Neutrophil (primary cell): ENCODE results near the gene LCE4A.

Experiments used
- H3K27ac ChIP-seq: fragments of 200-600 bp; sonication (generic); 2 replicates; pipeline ENCODE4 v1.5.1; 2016; ENCODE audit warnings: mild to moderate bottlenecking, moderate library complexity
- H3K27me3 ChIP-seq: fragments of 200-600 bp; sonication (generic); 2 replicates; pipeline ENCODE4 v1.6.0; 2016; ENCODE audit warnings: mild to moderate bottlenecking
- H3K36me3 ChIP-seq: fragments of 200-600 bp; sonication (generic); 2 replicates; pipeline ENCODE4 v1.5.1; 2017
- H3K4me1 ChIP-seq, 2 experiments: fragments of 200-600 bp in 1 of 2; sonication (generic) in 1 of 2; 1 replicate in 1 of 2; 2 replicates in 1 of 2; pipeline versions ENCODE4 v1.5.1 to v1.6.1; 2013 to 2016; ENCODE audit warnings: low read depth in 1 of 2, low read length in 1 of 2, mild to moderate bottlenecking in 1 of 2, moderate library complexity in 1 of 2; ENCODE audit not compliant: control insufficient read depth in 1 of 2, insufficient read depth in 1 of 2
- H3K4me3 ChIP-seq, 2 experiments: fragments of 200-600 bp in 1 of 2; sonication (generic) in 1 of 2; 1 replicate in 1 of 2; 2 replicates in 1 of 2; pipeline ENCODE4 v1.5.1; 2013 to 2016; ENCODE audit warnings: low read depth in 1 of 2, low read length in 1 of 2, mild to moderate bottlenecking in 1 of 2, moderate library complexity in 1 of 2
- H3K9me3 ChIP-seq: fragments of 200-600 bp; sonication (generic); 2 replicates; pipeline ENCODE4 v1.5.1; 2016
- TF ChIP-seq, protein P1 (sequence below): fragments of 200-600 bp; sonication (generic); IDR thresholded peaks from 2 replicates; pipeline ENCODE4 v1.5.1; 2016; ENCODE audit warnings: antibody characterized with exemption

LCE4A gene

DNA sequence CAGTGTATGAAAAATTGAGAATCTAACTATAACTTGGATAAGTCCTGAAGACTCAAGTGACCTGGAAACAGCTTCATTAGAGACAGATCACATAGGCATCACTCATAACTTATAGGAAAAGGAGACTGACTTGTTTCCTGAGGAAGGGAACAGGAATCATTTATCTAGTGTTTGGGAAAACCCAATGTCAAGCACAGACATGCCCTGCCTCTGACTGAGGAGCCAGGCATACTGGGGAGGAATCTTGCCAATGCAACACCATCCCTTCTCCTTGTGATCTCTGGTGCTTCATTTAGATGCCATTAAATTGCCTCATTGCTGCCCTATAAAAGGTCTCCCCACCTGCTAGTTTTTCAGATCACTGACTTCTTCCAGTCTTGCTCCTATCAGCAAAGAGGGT lies 10.3 kb downstream of the LCE4A start:
- Histone ChIP-seq H3K27ac (no peak overlapping the region), H3K27me3 (peaks cover 5% of the 10 kb centered on the region), H3K9me3 (no peaks in the 10 kb centered on the region), H3K4me3 (no peak overlapping the region), H3K36me3 (no peaks in the 10 kb centered on the region), H3K4me1 (no peaks in the 10 kb centered on the region)
- TF ChIP-seq, protein P1, sequence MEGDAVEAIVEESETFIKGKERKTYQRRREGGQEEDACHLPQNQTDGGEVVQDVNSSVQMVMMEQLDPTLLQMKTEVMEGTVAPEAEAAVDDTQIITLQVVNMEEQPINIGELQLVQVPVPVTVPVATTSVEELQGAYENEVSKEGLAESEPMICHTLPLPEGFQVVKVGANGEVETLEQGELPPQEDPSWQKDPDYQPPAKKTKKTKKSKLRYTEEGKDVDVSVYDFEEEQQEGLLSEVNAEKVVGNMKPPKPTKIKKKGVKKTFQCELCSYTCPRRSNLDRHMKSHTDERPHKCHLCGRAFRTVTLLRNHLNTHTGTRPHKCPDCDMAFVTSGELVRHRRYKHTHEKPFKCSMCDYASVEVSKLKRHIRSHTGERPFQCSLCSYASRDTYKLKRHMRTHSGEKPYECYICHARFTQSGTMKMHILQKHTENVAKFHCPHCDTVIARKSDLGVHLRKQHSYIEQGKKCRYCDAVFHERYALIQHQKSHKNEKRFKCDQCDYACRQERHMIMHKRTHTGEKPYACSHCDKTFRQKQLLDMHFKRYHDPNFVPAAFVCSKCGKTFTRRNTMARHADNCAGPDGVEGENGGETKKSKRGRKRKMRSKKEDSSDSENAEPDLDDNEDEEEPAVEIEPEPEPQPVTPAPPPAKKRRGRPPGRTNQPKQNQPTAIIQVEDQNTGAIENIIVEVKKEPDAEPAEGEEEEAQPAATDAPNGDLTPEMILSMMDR, result no peak

DNA sequence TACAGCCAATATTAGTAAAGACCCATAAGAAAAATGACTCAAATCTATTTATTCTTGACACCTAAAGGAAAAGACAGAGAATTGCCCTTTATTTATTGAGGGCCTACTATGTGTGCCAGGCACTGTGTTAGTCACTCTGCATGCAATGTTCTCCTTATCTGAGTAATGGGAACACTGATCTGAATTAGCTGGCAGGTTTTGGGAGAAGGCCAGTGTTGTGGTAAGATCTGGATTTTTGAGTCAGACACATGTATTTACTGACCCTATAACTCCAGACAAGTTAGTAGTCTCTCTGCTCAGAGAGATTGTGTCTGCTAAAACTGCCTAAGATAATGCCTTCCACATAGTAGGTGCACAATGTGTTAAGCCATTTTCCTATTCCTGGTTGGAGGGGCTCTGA lies 17.3 kb downstream of the LCE4A start:
- Histone ChIP-seq H3K4me1 (no peaks in the 10 kb centered on the region), H3K36me3 (no peaks in the 10 kb centered on the region), H3K9me3 (no peaks in the 10 kb centered on the region), H3K4me3 (no peak overlapping the region), H3K27ac (no peak overlapping the region), H3K27me3 (peaks cover 19% of the 10 kb centered on the region)
- TF ChIP-seq, protein P1, result no peak

DNA sequence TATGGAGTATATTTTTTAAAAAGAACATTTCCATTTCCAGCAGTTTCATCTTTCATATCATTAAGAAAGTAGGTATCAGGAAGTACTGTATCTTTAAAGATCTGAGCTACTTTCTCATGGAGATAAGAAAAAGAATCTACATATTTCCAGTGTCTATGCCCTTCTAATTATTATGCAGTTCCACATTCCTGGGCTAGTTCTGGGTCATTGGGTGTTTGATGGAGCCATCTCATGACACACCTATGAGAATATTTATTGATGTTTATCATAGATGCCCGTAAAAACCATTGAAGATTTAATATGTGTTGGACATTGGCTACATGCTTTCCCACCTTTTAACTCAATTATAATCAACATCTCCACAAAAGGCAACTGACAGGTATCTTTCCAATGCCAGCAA lies 21.0 kb downstream of the LCE4A start:
- Histone ChIP-seq H3K4me3 (no peak overlapping the region), H3K36me3 (no peaks in the 10 kb centered on the region), H3K27me3 (peaks cover 14% of the 10 kb centered on the region), H3K4me1 (no peaks in the 10 kb centered on the region), H3K9me3 (no peaks in the 10 kb centered on the region), H3K27ac (no peak overlapping the region)
- TF ChIP-seq, protein P1, result no peak

DNA sequence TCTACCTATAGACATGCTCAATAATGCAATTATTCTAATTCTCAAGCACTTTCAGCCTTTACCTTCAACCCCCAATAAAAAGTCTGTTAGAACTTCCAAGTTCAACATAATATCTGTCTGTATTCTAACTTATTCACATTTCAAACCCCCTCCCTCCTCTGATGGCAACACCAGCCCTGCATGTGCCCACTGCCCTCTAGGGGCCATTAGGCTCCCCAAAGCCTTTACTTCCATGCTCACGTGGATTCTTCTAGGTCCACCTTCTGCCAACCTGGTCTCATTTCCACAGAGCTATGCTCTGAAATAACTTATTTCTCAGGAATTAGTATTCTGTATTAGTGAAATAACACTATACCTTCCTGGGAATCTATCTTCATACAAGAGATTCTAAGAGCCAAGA lies 27.7 kb downstream of the LCE4A start:
- Histone ChIP-seq H3K4me3 (no peak overlapping the region), H3K9me3 (no peaks in the 10 kb centered on the region), H3K36me3 (no peaks in the 10 kb centered on the region), H3K4me1 (no peaks in the 10 kb centered on the region), H3K27ac (no peak overlapping the region), H3K27me3 (peaks cover 20% of the 10 kb centered on the region)
- TF ChIP-seq, protein P1, result no peak

DNA sequence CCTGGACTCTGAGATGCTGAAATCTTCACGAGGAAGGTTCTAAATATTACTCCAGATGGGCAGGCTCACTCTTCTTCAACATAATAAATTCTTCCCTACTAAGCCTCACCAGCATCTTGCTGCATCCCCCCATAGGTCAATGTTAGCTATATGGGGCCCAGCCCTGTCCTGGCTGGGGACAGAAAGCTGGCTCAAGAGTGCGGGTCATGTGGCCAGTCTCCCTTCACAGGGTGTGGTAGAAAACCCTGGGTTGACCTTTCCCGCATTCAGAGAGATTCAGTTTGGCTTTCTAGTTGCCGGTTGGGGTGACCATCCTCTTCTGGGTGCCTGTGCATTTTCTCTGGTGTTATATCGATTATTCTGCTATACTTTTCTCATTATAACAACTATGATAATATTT lies 30.0 kb downstream of the LCE4A start:
- Histone ChIP-seq H3K36me3 (no peaks in the 10 kb centered on the region), H3K4me1 (no peaks in the 10 kb centered on the region), H3K4me3 (no peak overlapping the region), H3K27me3 (peaks cover 30% of the 10 kb centered on the region), H3K9me3 (no peaks in the 10 kb centered on the region), H3K27ac (no peak overlapping the region)
- TF ChIP-seq, protein P1, result no peak

DNA sequence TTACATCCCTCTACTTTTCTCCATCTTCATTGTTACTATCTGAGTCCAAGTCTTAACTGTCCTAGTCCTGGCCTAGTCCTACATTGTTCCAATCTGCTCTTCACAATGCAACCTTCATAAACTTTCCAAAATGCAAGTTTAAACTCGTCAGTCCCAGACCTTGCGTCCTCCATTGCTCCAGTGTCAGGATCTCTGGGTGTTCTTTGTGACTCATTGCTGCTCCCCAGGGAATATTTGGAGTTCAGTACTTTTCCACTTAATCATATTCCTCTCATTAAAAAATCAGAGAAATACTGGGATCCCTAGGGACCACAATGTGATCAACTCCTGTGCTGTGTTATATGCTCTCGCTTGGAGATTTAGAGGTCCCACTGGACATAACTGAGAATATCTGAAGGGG lies 31.9 kb downstream of the LCE4A start:
- no peak overlapping the region for H3K4me3 ChIP-seq
- TF ChIP-seq, protein P1, result no peak
- H3K36me3 ChIP-seq, result no peaks in the 10 kb centered on the region
- H3K27me3 ChIP-seq, result peaks cover 38% of the 10 kb centered on the region
- no peaks in the 10 kb centered on the region for H3K4me1 ChIP-seq
- no peaks in the 10 kb centered on the region for H3K9me3 ChIP-seq
- no peak overlapping the region for H3K27ac ChIP-seq
